Measurements from ENCODE around the gene FOXF1.

The FOXF1 gene

DNA sequence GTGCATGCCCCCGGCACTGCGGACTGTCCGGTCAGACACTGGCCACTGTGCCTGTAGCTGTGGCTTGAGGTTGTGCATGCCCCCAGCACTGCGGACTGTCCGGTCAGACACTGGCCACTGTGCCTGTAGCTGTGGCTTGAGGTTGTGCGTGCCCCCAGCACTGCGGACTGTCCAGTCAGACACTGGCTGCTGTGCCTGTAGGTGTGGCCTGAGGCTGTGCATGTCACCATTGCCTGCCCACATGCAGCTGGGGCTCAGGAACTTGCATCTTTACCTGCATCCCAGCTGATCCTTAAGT is 39.5 kb downstream of the FOXF1 start:
- no peak overlapping the region for H3K4me3 ChIP-seq (ENCODE audit: low read depth, low read length)
- TF ChIP-seq, protein P1, sequence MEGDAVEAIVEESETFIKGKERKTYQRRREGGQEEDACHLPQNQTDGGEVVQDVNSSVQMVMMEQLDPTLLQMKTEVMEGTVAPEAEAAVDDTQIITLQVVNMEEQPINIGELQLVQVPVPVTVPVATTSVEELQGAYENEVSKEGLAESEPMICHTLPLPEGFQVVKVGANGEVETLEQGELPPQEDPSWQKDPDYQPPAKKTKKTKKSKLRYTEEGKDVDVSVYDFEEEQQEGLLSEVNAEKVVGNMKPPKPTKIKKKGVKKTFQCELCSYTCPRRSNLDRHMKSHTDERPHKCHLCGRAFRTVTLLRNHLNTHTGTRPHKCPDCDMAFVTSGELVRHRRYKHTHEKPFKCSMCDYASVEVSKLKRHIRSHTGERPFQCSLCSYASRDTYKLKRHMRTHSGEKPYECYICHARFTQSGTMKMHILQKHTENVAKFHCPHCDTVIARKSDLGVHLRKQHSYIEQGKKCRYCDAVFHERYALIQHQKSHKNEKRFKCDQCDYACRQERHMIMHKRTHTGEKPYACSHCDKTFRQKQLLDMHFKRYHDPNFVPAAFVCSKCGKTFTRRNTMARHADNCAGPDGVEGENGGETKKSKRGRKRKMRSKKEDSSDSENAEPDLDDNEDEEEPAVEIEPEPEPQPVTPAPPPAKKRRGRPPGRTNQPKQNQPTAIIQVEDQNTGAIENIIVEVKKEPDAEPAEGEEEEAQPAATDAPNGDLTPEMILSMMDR (IDR thresholded peaks at IDR 0.05; ENCODE audit: insufficient read depth, low read depth, low read length, missing control alignments): no peak
- no peak for DNase-seq (ENCODE audit: low read depth)

DNA sequence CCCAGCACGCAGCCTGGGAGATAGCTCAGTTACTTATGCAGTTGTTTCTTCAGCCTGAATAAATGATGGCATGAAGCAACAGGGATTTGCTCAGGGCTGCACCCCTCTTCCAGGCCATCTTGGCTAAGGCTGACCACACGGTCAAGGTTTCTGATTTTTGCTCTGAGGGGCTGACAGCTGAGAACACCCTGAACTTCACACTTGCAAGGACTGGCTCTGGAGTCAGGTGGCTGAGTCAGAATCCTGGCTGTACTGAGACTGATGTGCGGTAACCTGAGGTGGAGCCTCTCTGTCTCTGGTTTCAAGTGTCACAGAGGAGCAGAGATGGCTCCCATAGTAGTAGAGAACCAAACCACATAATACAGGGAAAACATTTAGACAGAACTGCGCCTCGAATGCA is 40.0 kb downstream of the FOXF1 start:
- TF ChIP-seq, protein P1 (IDR thresholded peaks at IDR 0.05; ENCODE audit: insufficient read depth, low read depth, low read length, missing control alignments): no peak
- H3K4me3 ChIP-seq (ENCODE audit: low read depth, low read length): no peak overlapping the region
- no peak for DNase-seq (ENCODE audit: low read depth)

DNA sequence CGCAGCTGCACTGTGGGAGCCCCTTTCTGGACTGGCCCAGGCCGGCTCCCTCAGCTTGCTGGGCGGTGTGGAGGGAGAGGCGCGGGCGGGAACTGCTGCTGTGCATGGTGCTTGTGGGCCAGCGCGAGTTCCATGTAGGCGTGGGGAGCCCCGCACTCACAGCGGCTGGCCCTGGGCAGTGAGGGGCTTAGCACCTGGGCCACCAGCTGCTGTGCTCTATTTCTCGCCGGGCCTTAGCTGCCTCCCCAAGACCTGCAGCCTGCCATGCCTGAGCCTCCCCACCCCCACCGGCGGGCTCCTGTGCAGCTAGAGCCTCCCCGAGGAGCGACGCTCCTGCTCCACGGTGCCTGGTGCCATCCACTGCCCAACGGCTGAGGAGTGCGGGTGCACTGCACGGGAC is 43.0 kb downstream of the FOXF1 start:
- H3K4me3 ChIP-seq (ENCODE audit: low read depth, low read length): no peak overlapping the region
- TF ChIP-seq, protein P1 (IDR thresholded peaks at IDR 0.05; ENCODE audit: insufficient read depth, low read depth, low read length, missing control alignments): no peak
- DNase-seq (ENCODE audit: low read depth): no peak

DNA sequence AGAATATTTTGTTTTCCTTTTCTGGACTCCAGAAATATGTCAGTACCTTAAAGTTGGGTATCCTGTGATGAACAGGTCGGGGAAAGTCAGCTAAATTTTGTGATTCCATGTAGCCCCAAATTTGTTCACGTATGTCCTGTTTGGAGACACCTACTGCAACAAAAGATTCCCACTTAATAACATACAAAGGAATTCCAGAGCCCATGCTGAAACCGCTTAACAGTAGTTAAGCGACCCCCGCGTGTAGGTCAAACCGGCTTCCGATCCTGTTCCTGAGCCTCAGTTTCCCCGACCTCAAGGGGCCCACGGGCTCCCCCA is 44.2 kb downstream of the FOXF1 start:
- H3K4me3 ChIP-seq (ENCODE audit: low read depth, low read length): peak overlapping the region; percentile 93
- no peak for DNase-seq (ENCODE audit: low read depth)
- TF ChIP-seq, protein P1 (IDR thresholded peaks at IDR 0.05; ENCODE audit: insufficient read depth, low read depth, low read length, missing control alignments): no peak

DNA sequence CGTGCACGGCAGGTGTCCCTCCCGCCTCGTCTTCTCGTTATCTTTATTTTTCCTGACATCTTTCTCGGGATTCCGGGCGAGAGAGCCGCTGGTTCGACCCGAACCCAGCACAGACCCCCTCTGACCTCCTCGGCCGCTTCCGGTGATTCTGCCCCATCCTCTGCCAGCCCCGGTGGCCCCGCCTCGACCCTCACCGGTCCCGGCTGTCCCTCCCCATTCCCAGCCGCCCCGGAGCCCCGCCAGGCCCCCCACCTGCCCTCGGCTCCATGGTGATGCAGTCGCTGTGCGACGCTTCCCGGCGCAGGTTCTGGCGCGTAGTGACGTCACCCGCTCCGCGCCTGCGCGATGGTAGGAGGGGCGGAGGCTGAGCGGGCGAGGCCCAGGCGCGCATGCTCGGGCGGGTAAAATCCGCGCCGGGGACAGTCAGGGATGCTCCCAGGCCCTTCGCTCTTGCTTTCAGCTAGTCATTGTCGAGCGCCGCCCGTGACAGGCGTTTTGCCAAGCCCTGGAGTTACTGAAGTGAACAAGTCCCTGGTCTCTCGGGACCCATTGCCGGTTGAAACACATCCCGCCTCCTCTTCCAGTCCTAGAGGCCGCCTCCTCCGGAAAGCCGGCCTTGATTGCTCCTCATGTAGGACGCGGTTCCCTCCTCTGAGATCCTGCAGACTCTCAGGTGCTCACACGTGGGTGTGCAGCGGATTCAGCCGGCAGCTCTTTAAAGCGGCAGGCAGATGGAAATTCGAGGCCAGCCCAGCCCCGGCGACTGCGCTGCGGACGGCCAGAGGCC is 44.8 kb downstream of the FOXF1 start, which contains the start of gene MTHFSD:
Gene MTHFSD (minus strand): TSS at position 319 of the 787 bp plus-strand sequence. CDS start 51 bp downstream, at position 268.
- TF ChIP-seq, protein P1 (IDR thresholded peaks at IDR 0.05; ENCODE audit: insufficient read depth, low read depth, low read length, missing control alignments): no peak
- H3K4me3 ChIP-seq (ENCODE audit: low read depth, low read length): peak within 1 kb of the TSS; percentile 93
- DNase-seq (ENCODE audit: low read depth): peak; percentile 94

DNA sequence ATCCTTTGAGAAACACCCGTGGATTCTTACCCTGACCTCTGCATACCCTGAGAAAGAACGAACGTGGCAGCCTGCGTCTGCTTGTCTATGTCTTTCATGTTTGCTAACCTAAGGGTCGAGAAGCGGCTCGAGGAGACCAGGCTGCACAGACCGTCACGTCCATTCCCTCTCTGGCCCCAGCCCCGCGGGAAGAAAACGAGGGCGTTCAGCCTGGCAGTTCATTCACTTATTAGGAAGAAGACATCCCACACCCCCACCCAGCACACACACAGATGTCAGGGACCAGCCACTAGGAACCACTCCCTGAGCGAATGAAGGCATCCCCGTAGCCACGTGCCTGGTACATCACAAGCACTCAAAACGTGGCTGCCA is 45.4 kb downstream of the FOXF1 start:
- TF ChIP-seq, protein P1 (IDR thresholded peaks at IDR 0.05; ENCODE audit: insufficient read depth, low read depth, low read length, missing control alignments): no peak
- no peak for DNase-seq (ENCODE audit: low read depth)
- peak overlapping the region; percentile 93 for H3K4me3 ChIP-seq (ENCODE audit: low read depth, low read length)

DNA sequence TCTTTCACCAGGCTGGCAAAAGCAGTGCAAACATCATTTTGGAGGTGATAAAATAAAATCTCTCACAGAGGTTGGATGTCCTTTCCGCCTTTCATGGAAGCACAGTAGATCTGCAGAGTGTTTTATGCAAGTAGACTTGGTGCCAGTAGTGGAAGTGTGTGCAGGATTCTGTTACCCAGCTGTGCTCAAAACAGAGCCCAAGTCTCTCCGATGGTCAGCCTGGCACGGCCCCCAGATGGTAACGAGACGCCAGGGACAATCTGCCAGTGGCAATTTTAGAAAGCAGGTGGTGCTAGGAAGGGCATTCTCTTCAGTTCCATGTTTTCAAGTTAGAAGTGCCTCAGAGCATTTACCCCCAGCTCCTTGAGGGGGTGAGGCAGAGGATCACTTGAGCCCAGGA is 46.2 kb downstream of the FOXF1 start:
- TF ChIP-seq, protein P1 (IDR thresholded peaks at IDR 0.05; ENCODE audit: insufficient read depth, low read depth, low read length, missing control alignments): no peak
- H3K4me3 ChIP-seq (ENCODE audit: low read depth, low read length): no peak overlapping the region
- DNase-seq (ENCODE audit: low read depth): no peak
